ENCODE results near the gene ESRRG.

ESRRG gene

DNA sequence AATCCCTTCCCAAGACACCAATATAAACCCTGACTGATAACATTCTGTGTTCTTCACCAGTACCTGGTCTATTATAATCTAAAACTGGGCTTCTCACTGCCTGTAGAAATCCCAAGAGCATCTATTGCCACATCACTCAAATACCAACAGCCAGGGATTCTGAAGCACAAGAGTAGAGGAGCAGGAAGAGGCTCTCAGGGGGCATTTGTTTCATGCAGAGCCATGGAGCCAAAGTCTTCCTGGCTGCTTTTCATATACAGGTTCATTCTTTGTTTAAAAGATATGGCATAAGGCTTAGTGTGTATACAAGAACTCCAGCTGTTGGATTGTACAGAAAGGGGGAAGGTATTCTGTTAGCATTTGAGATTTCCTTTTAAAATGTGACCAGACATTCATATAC lies 261.8 kb downstream of the ESRRG start:
- ATAC-seq (replicated peaks; ENCODE audit: extremely low read depth, poor library complexity, severe bottlenecking) (no peak), DNase-seq (ENCODE audit: low spot score in 2 of 2) (no peak)
- no peaks in the 10 kb centered on the region for H3K4me1 Mint-ChIP-seq
- H3K4me3 Mint-ChIP-seq: no peak overlapping the region
- H3K27ac Mint-ChIP-seq (ENCODE audit: low read depth): no peak overlapping the region
- H3K9me3 Mint-ChIP-seq: peaks cover 22% of the 10 kb centered on the region
- H3K36me3 Mint-ChIP-seq (ENCODE audit: insufficient read depth): no peaks in the 10 kb centered on the region
- no peaks in the 10 kb centered on the region for H3K27me3 Mint-ChIP-seq

DNA sequence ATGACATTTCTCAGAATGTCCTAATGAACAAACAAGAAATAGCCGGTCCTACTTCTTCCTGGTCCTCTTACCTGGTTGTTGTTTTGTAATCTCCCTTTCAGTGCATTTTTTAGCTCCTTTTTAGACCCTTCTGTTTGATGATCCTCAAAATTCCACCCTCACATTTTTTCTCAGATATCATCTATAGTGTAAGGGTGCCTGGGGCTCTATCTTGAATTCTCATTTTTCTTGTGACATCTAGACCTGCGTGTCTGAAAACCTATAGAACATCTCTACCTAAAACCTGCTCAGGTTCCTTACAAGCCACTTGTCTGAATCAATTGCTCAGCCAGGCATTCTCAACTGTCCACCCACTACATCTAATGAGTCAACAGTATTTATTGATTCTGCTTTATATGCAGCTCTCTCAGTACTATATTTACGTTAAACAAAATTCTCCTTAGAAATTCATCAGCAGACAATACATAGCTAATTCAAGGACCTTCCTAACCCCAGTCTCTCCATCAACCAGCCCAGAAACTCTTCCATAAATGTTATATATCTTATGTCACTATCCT lies 263.5 kb downstream of the ESRRG start:
- DNase-seq (ENCODE audit: low spot score in 2 of 2) (no peak), ATAC-seq (replicated peaks; ENCODE audit: extremely low read depth, poor library complexity, severe bottlenecking) (no peak)
- Mint-ChIP-seq H3K4me1 (no peaks in the 10 kb centered on the region), H3K4me3 (no peak overlapping the region), H3K27me3 (no peaks in the 10 kb centered on the region), H3K9me3 (peaks cover 24% of the 10 kb centered on the region), H3K27ac (ENCODE audit: low read depth) (no peak overlapping the region), H3K36me3 (ENCODE audit: insufficient read depth) (no peaks in the 10 kb centered on the region)

- no peak for ATAC-seq (replicated peaks; ENCODE audit: extremely low read depth, poor library complexity, severe bottlenecking)
- Mint-ChIP-seq H3K27me3 (no peaks in the 10 kb centered on the region), H3K36me3 (ENCODE audit: insufficient read depth) (no peaks in the 10 kb centered on the region), H3K9me3 (peaks cover 30% of the 10 kb centered on the region), H3K4me3 (no peak overlapping the region), H3K27ac (ENCODE audit: low read depth) (no peak overlapping the region), H3K4me1 (no peaks in the 10 kb centered on the region)
- DNase-seq (ENCODE audit: low spot score in 2 of 2): no peak
These were observed 264.4 kb downstream of the ESRRG start for GRCh38 chr1:216458812-216459211.

GRCh38 chr1:216457356-216457755 lies 265.9 kb downstream of the ESRRG start:
- Mint-ChIP-seq H3K36me3 (ENCODE audit: insufficient read depth) (no peaks in the 10 kb centered on the region), H3K9me3 (peaks cover 30% of the 10 kb centered on the region), H3K27me3 (no peaks in the 10 kb centered on the region), H3K4me3 (no peak overlapping the region), H3K27ac (ENCODE audit: low read depth) (no peak overlapping the region), H3K4me1 (no peaks in the 10 kb centered on the region)
- no peak for DNase-seq (ENCODE audit: low spot score in 2 of 2)
- ATAC-seq (replicated peaks; ENCODE audit: extremely low read depth, poor library complexity, severe bottlenecking): no peak

DNA sequence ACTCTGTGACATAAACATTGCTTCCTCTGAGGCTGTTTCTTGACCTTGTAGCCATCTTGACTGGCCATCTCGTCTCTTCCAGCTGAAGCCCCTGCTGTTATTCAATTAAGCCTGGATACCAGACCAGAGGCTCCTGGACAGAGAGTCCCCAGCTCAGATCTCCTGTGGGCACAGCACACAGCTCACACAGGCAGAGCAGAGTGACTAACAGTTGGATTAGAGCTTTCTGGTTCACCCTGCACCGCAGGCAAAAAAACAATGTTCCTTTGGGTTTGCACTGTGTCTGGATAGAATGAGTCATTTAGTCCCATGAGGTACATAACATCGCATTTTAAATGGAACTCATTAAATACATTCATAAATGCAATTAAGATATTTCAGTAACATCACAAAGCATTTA lies 266.5 kb downstream of the ESRRG start:
- H3K27me3 Mint-ChIP-seq: no peaks in the 10 kb centered on the region
- no peak overlapping the region for H3K27ac Mint-ChIP-seq (ENCODE audit: low read depth)
- no peaks in the 10 kb centered on the region for H3K4me1 Mint-ChIP-seq
- no peaks in the 10 kb centered on the region for H3K36me3 Mint-ChIP-seq (ENCODE audit: insufficient read depth)
- no peak overlapping the region for H3K4me3 Mint-ChIP-seq
- no peak for DNase-seq (ENCODE audit: low spot score in 2 of 2)
- peaks cover 28% of the 10 kb centered on the region for H3K9me3 Mint-ChIP-seq
- ATAC-seq (replicated peaks; ENCODE audit: extremely low read depth, poor library complexity, severe bottlenecking): no peak

GRCh38 chr1:216453777-216454176 lies 269.5 kb downstream of the ESRRG start:
- no peaks in the 10 kb centered on the region for H3K27me3 Mint-ChIP-seq
- ATAC-seq (replicated peaks; ENCODE audit: extremely low read depth, poor library complexity, severe bottlenecking): no peak
- no peaks in the 10 kb centered on the region for H3K36me3 Mint-ChIP-seq (ENCODE audit: insufficient read depth)
- no peak for DNase-seq (ENCODE audit: low spot score in 2 of 2)
- H3K4me3 Mint-ChIP-seq: no peak overlapping the region
- peaks cover 26% of the 10 kb centered on the region for H3K9me3 Mint-ChIP-seq
- no peaks in the 10 kb centered on the region for H3K4me1 Mint-ChIP-seq
- H3K27ac Mint-ChIP-seq (ENCODE audit: low read depth): no peak overlapping the region

All from central memory CD8-positive, alpha-beta T cell (primary cell).